Ascending aorta (tissue), 2 donors: ENCODE results near the gene TMEM258. TPM values are rescaled to one million over a fixed set of nuclear protein-coding genes. Genes with fewer than 3 reads are reported as not detected.

Experiments used
- DNase-seq, 2 donors: peaks; one replicate each; pipeline ENCODE4 v3.0.0-alpha.2; 2019; ENCODE audit warnings: low spot score in 2 of 2
- H3K27ac ChIP-seq, 2 donors: fragments of 200-600 bp; sonication (generic); one replicate each; pipeline ENCODE4 v1.5.1; 2016 to 2017; ENCODE audit warnings: mild to moderate bottlenecking in 1 of 2
- H3K27me3 ChIP-seq: fragments of 200-600 bp; sonication (generic); one replicate; pipeline ENCODE4 v1.5.1; 2017
- H3K36me3 ChIP-seq, 2 donors: fragments of 200-600 bp; sonication (generic); one replicate each; pipeline ENCODE4 v1.5.1; 2016
- H3K4me1 ChIP-seq, 2 donors: fragments of 200-600 bp; sonication (generic); one replicate each; pipeline ENCODE4 v1.5.1; 2016 to 2017; ENCODE audit warnings: mild to moderate bottlenecking in 1 of 2
- H3K4me3 ChIP-seq, 2 donors: fragments of 200-600 bp; sonication (generic); one replicate each; pipeline ENCODE4 v1.5.1; 2016 to 2017; ENCODE audit warnings: mild to moderate bottlenecking in 1 of 2
- H3K9me3 ChIP-seq, 2 donors: fragments of 200-600 bp; sonication (generic); one replicate each; pipeline ENCODE4 v1.5.1; 2016
- CTCF ChIP-seq, 3 experiments: fragments of 200-600 bp in 2 of 3; fragments of 450-650 bp in 1 of 3; sonication (generic) in 2 of 3; IDR thresholded peaks; one replicate each; pipeline ENCODE4 v1.5.1; 2016 to 2019; ENCODE audit warnings: antibody characterized with exemption in 3 of 3, mild to moderate bottlenecking in 1 of 3, moderate library complexity in 1 of 3
- intact Hi-C: fragments of 100-400 bp; cut with DNase I; formaldehyde crosslinking; loops from one replicate; pipeline ENCODE4 v1.15.1; 2023
- total RNA-seq: library from RNA; depleted of rRNA; stranded (reverse); fragments of >200 nt; gene quantifications from one replicate; pipeline ENCODE4 v1.1.0, GENCODE V29; 2016

The TMEM258 gene
- total RNA-seq, 1 donor from 2014 or later = 26.4 TPM

DNA sequence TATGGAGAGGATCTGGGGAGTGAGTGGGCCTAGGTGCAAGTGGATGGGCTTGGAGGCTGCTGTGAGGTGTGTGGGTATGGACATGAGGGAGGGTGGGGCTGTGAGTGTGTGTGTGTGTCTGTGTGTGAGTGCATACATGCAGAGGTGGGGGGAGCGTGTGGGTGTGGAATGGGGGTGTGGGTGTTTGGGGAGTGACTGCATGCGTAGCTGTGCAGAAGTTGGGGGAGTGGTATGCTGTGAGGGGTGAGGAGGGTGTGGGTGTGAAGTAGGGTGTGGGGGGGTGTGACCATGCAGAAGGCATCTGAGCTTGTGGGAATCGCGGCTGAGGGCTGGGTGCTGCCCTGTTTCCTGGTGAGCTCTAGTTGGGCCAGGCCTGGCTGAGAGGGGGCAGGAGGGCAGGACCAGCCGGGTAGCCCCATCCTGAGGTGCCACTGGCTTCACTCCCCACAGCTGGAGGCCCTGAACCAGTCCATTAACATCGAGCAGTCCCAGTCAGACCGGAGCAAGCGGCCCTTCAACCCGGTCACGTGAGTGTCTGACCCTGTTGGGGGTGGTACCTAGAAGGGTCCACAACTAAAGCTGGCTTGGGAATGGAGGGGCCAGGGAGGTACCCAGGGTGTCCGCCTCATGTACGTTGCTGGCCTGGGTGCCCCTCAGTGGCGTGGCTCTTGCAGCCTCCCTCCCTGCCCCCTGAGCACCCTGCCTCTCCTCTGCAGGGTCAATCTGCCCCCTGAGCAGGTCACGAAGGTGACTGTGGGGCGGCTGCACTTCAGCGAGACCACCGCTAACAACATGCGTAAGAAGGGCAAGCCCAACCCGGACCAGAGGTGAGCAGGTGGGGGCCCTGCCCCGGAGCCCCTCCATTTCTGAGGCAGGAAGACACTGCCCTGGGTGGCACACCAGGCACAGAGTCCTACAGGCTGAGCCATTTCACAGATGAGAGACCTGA, 16.5 kb downstream of the TMEM258 start:
- Histone ChIP-seq H3K4me3 (no peak overlapping the region), H3K36me3 (no peaks in the 10 kb centered on the region), H3K4me1 (no peaks in the 10 kb centered on the region), H3K27me3 (no peaks in the 10 kb centered on the region), H3K27ac (no peak overlapping the region), H3K9me3 (no peaks in the 10 kb centered on the region)
- TF ChIP-seq CTCF (IDR thresholded peaks at IDR 0.05) = no peak
- DNase-seq = no peak
- intact Hi-C loops = no loop called here

- H3K36me3 ChIP-seq = no peaks in the 10 kb centered on the region
- no peak overlapping the region for H3K4me3 ChIP-seq
- intact Hi-C loops = no loop called here
- H3K9me3 ChIP-seq = no peaks in the 10 kb centered on the region
- TF ChIP-seq CTCF (IDR thresholded peaks at IDR 0.05) = no peak
- no peak overlapping the region for H3K27ac ChIP-seq
- no peaks in the 10 kb centered on the region for H3K27me3 ChIP-seq
- H3K4me1 ChIP-seq = no peaks in the 10 kb centered on the region
- no peak for DNase-seq
Measured at GRCh38 chr11:61775106-61775505, 17.3 kb downstream of the TMEM258 start.

GRCh38 chr11:61774411-61774810, 18.0 kb downstream of the TMEM258 start:
- intact Hi-C loops = no loop called here
- H3K4me1 ChIP-seq = no peaks in the 10 kb centered on the region
- no peaks in the 10 kb centered on the region for H3K36me3 ChIP-seq
- H3K27ac ChIP-seq = no peak overlapping the region
- H3K9me3 ChIP-seq = no peaks in the 10 kb centered on the region
- no peak for TF ChIP-seq CTCF (IDR thresholded peaks at IDR 0.05)
- no peak for DNase-seq
- H3K4me3 ChIP-seq = no peak overlapping the region
- no peaks in the 10 kb centered on the region for H3K27me3 ChIP-seq

- H3K36me3 ChIP-seq = no peaks in the 10 kb centered on the region
- H3K27ac ChIP-seq = no peak overlapping the region
- no peaks in the 10 kb centered on the region for H3K4me1 ChIP-seq
- DNase-seq = no peak
- no peak for TF ChIP-seq CTCF (IDR thresholded peaks at IDR 0.05)
- H3K27me3 ChIP-seq = no peaks in the 10 kb centered on the region
- H3K9me3 ChIP-seq = no peaks in the 10 kb centered on the region
- intact Hi-C loops = no loop called here
- no peak overlapping the region for H3K4me3 ChIP-seq
Measured at GRCh38 chr11:61773809-61774208, 18.6 kb downstream of the TMEM258 start.

DNA sequence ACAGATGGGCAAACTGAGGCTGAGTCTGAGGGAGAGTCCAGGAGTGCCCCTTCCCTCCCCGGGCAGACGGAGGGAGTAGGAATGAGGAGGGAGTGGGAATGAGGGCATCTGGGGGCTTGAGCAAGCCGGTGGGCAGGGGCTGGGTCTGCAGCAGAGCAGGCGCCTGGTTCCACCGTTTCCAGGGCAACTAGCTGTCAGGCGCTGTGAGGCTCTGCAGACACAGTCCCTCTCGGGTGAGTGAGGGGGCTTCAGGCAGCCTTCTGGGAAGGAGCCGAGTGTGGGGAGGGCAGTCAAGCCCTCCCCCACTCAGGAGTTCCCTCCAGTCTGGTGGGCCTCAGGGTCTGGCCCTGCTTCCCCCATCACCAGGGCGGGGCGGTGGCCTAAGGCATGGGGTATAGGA, 19.0 kb downstream of the TMEM258 start:
- Histone ChIP-seq H3K4me1 (no peaks in the 10 kb centered on the region), H3K36me3 (no peaks in the 10 kb centered on the region), H3K27ac (no peak overlapping the region), H3K27me3 (no peaks in the 10 kb centered on the region), H3K4me3 (no peak overlapping the region), H3K9me3 (no peaks in the 10 kb centered on the region)
- TF ChIP-seq CTCF (IDR thresholded peaks at IDR 0.05) = no peak
- intact Hi-C loops = no loop called here
- DNase-seq = no peak
